HepG2 (cell line): ENCODE results near the gene SARS2. TPM values are rescaled to one million over a fixed set of nuclear protein-coding genes. Genes with fewer than 3 reads are reported as not detected.

Experiments used
- CREB1 ChIP-seq, 2 experiments: fragments of 450-650 bp in 1 of 2; IDR thresholded peaks; 2 replicates each; pipeline ENCODE4 v1.6.1; 2016 to 2017; ENCODE audit warnings: control low read depth in 1 of 2, mild to moderate bottlenecking in 1 of 2, missing compliant biosample characterization in 1 of 2, missing genetic modification characterization in 1 of 2
- FOXO4 ChIP-seq: sonication (generic); formaldehyde crosslinking; conservative IDR thresholded peaks from 2 replicates; pipeline ENCODE4 v1.8.1; 2023; ENCODE audit warnings: missing genetic modification reagents
- GABPB1 ChIP-seq: IDR thresholded peaks from 2 replicates; pipeline ENCODE4 v1.6.1; 2016; ENCODE audit warnings: mild to moderate bottlenecking, missing genetic modification reagents, moderate library complexity, missing compliant biosample characterization
- GMEB2 ChIP-seq: IDR thresholded peaks from 2 replicates; pipeline ENCODE4 v1.6.1; 2016; ENCODE audit warnings: missing biosample characterization, missing genetic modification reagents, low read depth
- HOXA3 ChIP-seq: sonication (generic); formaldehyde crosslinking; IDR thresholded peaks from 2 replicates; pipeline ENCODE4 v1.5.0; 2020; ENCODE audit warnings: missing genetic modification reagents
- KLF16 ChIP-seq, 2 experiments: sonication (generic) in 1 of 2; formaldehyde crosslinking in 1 of 2; IDR thresholded peaks; 2 replicates each; pipeline versions ENCODE4 v1.6.1 to v1.8.0; 2016 to 2023; ENCODE audit warnings: missing genetic modification reagents in 2 of 2, missing compliant biosample characterization in 1 of 2
- MAX ChIP-seq: IDR thresholded peaks from 2 replicates; pipeline ENCODE4 v1.6.1; 2012; ENCODE audit warnings: inconsistent platforms
- MYPOP ChIP-seq: sonication (generic); formaldehyde crosslinking; IDR thresholded peaks from 2 replicates; pipeline ENCODE4 v1.8.1; 2023; ENCODE audit warnings: mild to moderate bottlenecking, moderate library complexity, missing genetic modification reagents
- NFKB2 ChIP-seq: sonication (generic); formaldehyde crosslinking; IDR thresholded peaks from 2 replicates; pipeline ENCODE4 v1.4.0; 2020; ENCODE audit warnings: missing genetic modification reagents, borderline replicate concordance
- NONO ChIP-seq, 2 experiments: fragments of 450-650 bp in 1 of 2; sonication (generic) in 1 of 2; formaldehyde crosslinking in 1 of 2; IDR thresholded peaks in 1 of 2; conservative IDR thresholded peaks in 1 of 2; 2 replicates each; pipeline versions ENCODE4 v1.6.1 to v1.8.0; 2017 to 2022; ENCODE audit warnings: mild to moderate bottlenecking in 1 of 2, missing genetic modification reagents in 1 of 2, moderate library complexity in 1 of 2
- NR0B2 ChIP-seq: sonication (generic); formaldehyde crosslinking; IDR thresholded peaks from 2 replicates; pipeline ENCODE4 v1.4.0; 2020; ENCODE audit warnings: mild to moderate bottlenecking, missing genetic modification reagents
- PHF8 ChIP-seq: sonication (generic); formaldehyde crosslinking; IDR thresholded peaks from 2 replicates; pipeline ENCODE4 v1.5.0; 2020; ENCODE audit warnings: missing genetic modification reagents
- POLR2A ChIP-seq, 2 experiments: IDR thresholded peaks; 2 replicates each; pipeline ENCODE4 v1.6.1; 2011; ENCODE audit warnings: low read depth in 2 of 2, low read length in 2 of 2, mild to moderate bottlenecking in 1 of 2, moderate library complexity in 1 of 2; ENCODE audit not compliant: insufficient read depth in 1 of 2
- PTBP1 ChIP-seq: fragments of 200-400 bp; formaldehyde crosslinking; IDR thresholded peaks from 2 replicates; pipeline ENCODE4 v1.6.1; 2018; ENCODE audit warnings: low read length, low read depth; ENCODE audit not compliant: poor library complexity, severe bottlenecking
- SRSF1 ChIP-seq: fragments of 200-400 bp; formaldehyde crosslinking; optimal IDR thresholded peaks from 2 replicates; pipeline ENCODE3; 2017; ENCODE audit warnings: mild to moderate bottlenecking, low read depth, low read length, moderate library complexity
- TAF15 ChIP-seq: fragments of 200-400 bp; formaldehyde crosslinking; IDR thresholded peaks from one replicate; pipeline ENCODE4 v1.6.1; 2018; ENCODE audit warnings: mild to moderate bottlenecking, low read depth, low read length; ENCODE audit not compliant: poor library complexity, severe bottlenecking
- THRA ChIP-seq: sonication (generic); formaldehyde crosslinking; IDR thresholded peaks from 2 replicates; pipeline ENCODE4 v1.4.0; 2020; ENCODE audit warnings: missing genetic modification reagents, borderline replicate concordance
- ZFY ChIP-seq: sonication (generic); formaldehyde crosslinking; IDR thresholded peaks from 2 replicates; pipeline ENCODE4 v1.4.0; 2020; ENCODE audit warnings: missing genetic modification reagents
- ZNF225 ChIP-seq: sonication (generic); formaldehyde crosslinking; IDR thresholded peaks from 2 replicates; pipeline ENCODE4 v1.4.0; 2020; ENCODE audit warnings: mild to moderate bottlenecking, missing genetic modification reagents
- ZNF256 ChIP-seq: sonication (generic); formaldehyde crosslinking; conservative IDR thresholded peaks from 2 replicates; pipeline ENCODE4 v1.4.0; 2020; ENCODE audit warnings: missing genetic modification reagents
- ZNF274 ChIP-seq: sonication (generic); formaldehyde crosslinking; IDR thresholded peaks from 2 replicates; pipeline ENCODE4 v1.5.1; 2020; ENCODE audit warnings: mild to moderate bottlenecking, missing genetic modification reagents
- ZNF446 ChIP-seq: sonication (generic); formaldehyde crosslinking; IDR thresholded peaks from 2 replicates; pipeline ENCODE4 v1.5.0; 2020; ENCODE audit warnings: mild to moderate bottlenecking, missing genetic modification reagents
- ZNF790 ChIP-seq: sonication (generic); formaldehyde crosslinking; IDR thresholded peaks from 2 replicates; pipeline ENCODE4 v1.8.0; 2022; ENCODE audit warnings: missing genetic modification reagents, mild to moderate bottlenecking, borderline replicate concordance
- polyA plus RNA-seq, 8 experiments: library from polyadenylated mRNA; depleted of rRNA in 3 of 8; stranded (reverse) in 7 of 8; unstranded in 1 of 8; fragments of >200 nt; fragmentation: Illumina TruSeq in 4 of 8; extraction: Trizol in 4 of 8; gene quantifications; 2 replicates each; pipeline versions ENCODE4 v1.2.1 to v1.2.3, GENCODE V29; 2011 to 2016; ENCODE audit warnings: low read depth in 4 of 8, missing spikeins in 1 of 8, mixed read lengths in 1 of 8; ENCODE audit not compliant: insufficient read depth in 1 of 8
- total RNA-seq, 5 experiments: library from RNA; depleted of rRNA; stranded (reverse); fragments of >200 nt; fragmentation: Illumina TruSeq; extraction: Trizol; gene quantifications; 2 replicates each; pipeline ENCODE4 v1.2.3, GENCODE V29; 2016; ENCODE audit warnings: low read depth in 1 of 5

SARS2 gene
- total and polyA plus RNA-seq, 2 of the 13 experiments (the other 11 are each of a cell fraction or from before 2014, with no cell fraction given) = 40.0 to 48.6 TPM

GRCh38 chr19:38975214-38975860 is 44.8 kb upstream of the SARS2 start, which contains the start of gene FBXO17 (continued):
- 0 out of 2 replicates have a peak, but pooled peaks have one; percentile 10 for TF ChIP-seq THRA (CRISPR knock-in tag)
- peak in 1 of 2 experiments; percentile 61; a peak in 1 of 4 replicates for TF ChIP-seq KLF16 (CRISPR knock-in tag; IDR thresholded peaks at IDR 0.05)
- peak; percentile 18; the same call in 1 of the 2 replicates for TF ChIP-seq NFKB2 (CRISPR knock-in tag)
- peak; percentile 64; the same call in 1 of the 2 replicates for TF ChIP-seq GABPB1 (CRISPR knock-in tag)
- no peak for TF ChIP-seq CREB1 (IDR thresholded peaks at IDR 0.05)
- TF ChIP-seq CREB1 (CRISPR knock-in tag; IDR thresholded peaks at IDR 0.05) = no peak
- peak; percentile 78 for TF ChIP-seq PHF8 (CRISPR knock-in tag)
- peak; percentile 77; the same call in 1 of the 2 replicates for TF ChIP-seq ZNF446 (CRISPR knock-in tag)
- peak; percentile 32; the same call in 1 of the 2 replicates for TF ChIP-seq ZNF274 (CRISPR knock-in tag)
- peak; percentile 27; the same call in 1 of the 2 replicates for TF ChIP-seq ZNF256
- no peak for TF ChIP-seq TAF15
- TF ChIP-seq NONO (IDR thresholded peaks at IDR 0.05) = no peak
- TF ChIP-seq NONO (CRISPR knock-in tag; conservative IDR thresholded peaks at IDR 0.05) = peak; percentile 72
- TF ChIP-seq ZNF790 (CRISPR knock-in tag) = 0 out of 2 replicates have a peak, but pooled peaks have one; percentile 33
- TF ChIP-seq GMEB2 (CRISPR knock-in tag) = no peak
- 0 out of 2 replicates have a peak, but pooled peaks have one; percentile 8 for TF ChIP-seq ZNF225 (CRISPR knock-in tag)
- TF ChIP-seq HOXA3 = no peak
- peak; percentile 28 to 41; a peak in 3 of 4 replicates for TF ChIP-seq POLR2A (IDR thresholded peaks at IDR 0.05; ENCODE audit: insufficient read depth in 1 of 2, low read depth in 2 of 2, low read length in 2 of 2)
- peak; percentile 88 for TF ChIP-seq MAX
- TF ChIP-seq FOXO4 (CRISPR knock-in tag) = 0 out of 2 replicates have a peak, but pooled peaks have one; percentile 66
- peak; percentile 73 for TF ChIP-seq PTBP1
- peak; percentile 26 for TF ChIP-seq SRSF1
- peak; percentile 80 for TF ChIP-seq ZFY (CRISPR knock-in tag)
- TF ChIP-seq NR0B2 (CRISPR knock-in tag) = peak; percentile 38; the same call in 1 of the 2 replicates
- peak; percentile 59; the same call in 1 of the 2 replicates for TF ChIP-seq MYPOP (CRISPR knock-in tag)
